Measurements from ENCODE around the gene ADD3. TPM values are rescaled to one million over a fixed set of nuclear protein-coding genes. Genes with fewer than 3 reads are reported as not detected.
A peak's percentile ranks its signal among the peaks of the same experiment; 100 is the strongest.

ADD3 gene
- total and polyA plus RNA-seq, 2 donors (not counting 3 experiments of a cell fraction or from before 2014, with no cell fraction given), result 14.9 to 55.2 TPM

DNA sequence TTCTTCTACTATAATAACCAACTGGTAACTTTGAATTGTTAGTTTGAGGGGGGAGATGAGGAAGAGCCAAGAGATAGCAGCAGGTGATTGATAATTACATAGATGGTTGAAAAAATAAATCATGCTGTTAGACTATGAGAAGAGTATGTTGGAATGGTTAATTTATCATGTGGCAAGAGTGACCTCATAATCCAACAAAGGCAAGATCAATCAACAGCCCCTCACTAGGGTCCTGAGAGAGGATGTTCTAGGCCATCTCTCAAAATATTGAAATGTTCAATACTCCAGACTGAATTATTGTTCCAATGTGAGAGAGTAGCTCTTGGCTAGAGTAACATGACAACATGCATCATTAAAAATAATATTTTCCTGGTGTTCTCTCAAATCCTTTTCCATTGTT lies 67.9 kb downstream of the ADD3 start:
- dilution Hi-C loops (cut with MboI; ENCODE audit: extremely low pct_ligation_motif_present, low sequenced_read_pairs) (no loop called here), intact Hi-C loops (cut with micrococcal nuclease) (loop anchor here (1.0 to 5.0 kb wide), 8 partner anchors 17 to 322 kb away; partner anchors contain the start of gene ADD3)
- ChIA-PET CTCF (interaction anchor here (0.8 to 4.7 kb wide), 9 partner anchors 8 to 191 kb away, joined by 3 to 46 read pairs (median 5); no protein-coding TSS in a partner anchor), POLR2A (interaction anchor here (0.7 to 1.1 kb wide), 2 partner anchors 64 to 141 kb away, joined by 4 read pairs; no protein-coding TSS in a partner anchor)
- H4K20me1 ChIP-seq (replicated peaks; ENCODE audit: control insufficient read depth, extremely low read depth, insufficient read depth, low read length), result no peaks in the 10 kb centered on the region
- H3K9me1 ChIP-seq (replicated peaks; ENCODE audit: control insufficient read depth, extremely low read depth, insufficient read depth, low read length), result no peaks in the 10 kb centered on the region
- H3K27me3 ChIP-seq (ENCODE audit: control insufficient read depth in 2 of 2, insufficient read depth in 2 of 2, low read length in 2 of 2), result no peaks in the 10 kb centered on the region
- no peak overlapping the region for H2AFZ ChIP-seq (ENCODE audit: low read depth, low read length)
- H3K4me2 ChIP-seq (ENCODE audit: insufficient read depth, low read length), result peak overlapping the region; percentile 69
- H3K27ac ChIP-seq (ENCODE audit: insufficient read depth, low read depth, low read length), result peak overlapping the region; percentile 83
- no peak for FAIRE-seq
- H3K4me3 ChIP-seq (replicated peaks in 1 of 3; ENCODE audit: insufficient read depth in 1 of 3, low read depth in 1 of 3, low read length in 3 of 3), result no peak overlapping the region
- TF ChIP-seq GATA2 (IDR thresholded peaks at IDR 0.05; ENCODE audit: insufficient read depth, insufficient read length, low read depth, low read length), result no peak
- no peak for TF ChIP-seq MYC (IDR thresholded peaks at IDR 0.05; ENCODE audit: low read depth, low read length)
- no peak for TF ChIP-seq CTCF (IDR thresholded peaks at IDR 0.05; ENCODE audit: extremely low read depth in 1 of 2, insufficient read depth in 1 of 2, low read depth in 1 of 2, low read length in 2 of 2)
- TF ChIP-seq FOS (IDR thresholded peaks at IDR 0.05; ENCODE audit: borderline replicate concordance, insufficient read depth, low read length), result no peak
- TF ChIP-seq MAX (IDR thresholded peaks at IDR 0.05; ENCODE audit: insufficient read depth, insufficient read length), result no peak
- no peak for TF ChIP-seq POLR2A (IDR thresholded peaks at IDR 0.05; ENCODE audit: low read depth, low read length)
- no peak for TF ChIP-seq POLR2AphosphoS5 (IDR thresholded peaks at IDR 0.05; ENCODE audit: insufficient read depth, low read depth, low read length)
- no peak for TF ChIP-seq EZH2 (IDR thresholded peaks at IDR 0.05; ENCODE audit: borderline replicate concordance, low read depth, low read length, severe bottlenecking)
- TF ChIP-seq JUN (IDR thresholded peaks at IDR 0.05; ENCODE audit: borderline replicate concordance, insufficient read depth, insufficient read length, low read depth), result no peak
- DNase-seq (ENCODE audit: low read depth, low spot score), result no peak
- H3K9ac ChIP-seq (replicated peaks; ENCODE audit: extremely low read depth, insufficient read depth, low read length), result peak overlapping the region; percentile 53
- no peaks in the 10 kb centered on the region for H3K9me3 ChIP-seq (replicated peaks; ENCODE audit: control insufficient read depth, insufficient read depth, low read length)
- peaks cover 42% of the 10 kb centered on the region for H3K4me1 ChIP-seq (ENCODE audit: control insufficient read depth, extremely low read depth, insufficient read depth, low read length)
- BruUV-seq (replicated peaks), result TSS peak; percentile 18
- H3K79me2 ChIP-seq (ENCODE audit: control insufficient read depth, insufficient read depth, low read length), result no peaks in the 10 kb centered on the region
- H3K36me3 ChIP-seq (ENCODE audit: control insufficient read depth in 2 of 2, extremely low read depth in 1 of 2, insufficient read depth in 2 of 2, low read length in 2 of 2), result no peaks in the 10 kb centered on the region
